AG04449 (cell line): Measurements from ENCODE around the gene SERPIND1.

Experiments used
- CTCF ChIA-PET: fragments of 350-600 bp; formaldehyde crosslinking; extraction: SDS; loops from one replicate; lab custom pipeline; 2021; ENCODE audit warnings: antibody characterized with exemption; lab: Yijun Ruan, JAX
- POLR2A ChIA-PET: fragments of 400-600, 350-600 bp; formaldehyde crosslinking; extraction: SDS; loops from one replicate; lab custom pipeline; 2020; ENCODE audit warnings: antibody characterized with exemption, inconsistent platforms; lab: Yijun Ruan, JAX
- DNase-seq: peaks from one replicate; pipeline ENCODE4 v3.0.0-alpha.2; 2010; ENCODE audit warnings: low read depth, low spot score
- H3K4me3 ChIP-seq: 2 replicates; pipeline ENCODE4 v1.5.1; 2011; ENCODE audit warnings: low read depth, mild to moderate bottlenecking, control low read depth, low read length
- TF ChIP-seq, protein P1 (sequence below): IDR thresholded peaks from one replicate; pipeline ENCODE4 v1.5.1; 2011; ENCODE audit warnings: mild to moderate bottlenecking, moderate library complexity, low read length, control low read depth, inconsistent platforms; ENCODE audit not compliant: insufficient read depth; ENCODE audit errors: missing control alignments

Gene SERPIND1

DNA sequence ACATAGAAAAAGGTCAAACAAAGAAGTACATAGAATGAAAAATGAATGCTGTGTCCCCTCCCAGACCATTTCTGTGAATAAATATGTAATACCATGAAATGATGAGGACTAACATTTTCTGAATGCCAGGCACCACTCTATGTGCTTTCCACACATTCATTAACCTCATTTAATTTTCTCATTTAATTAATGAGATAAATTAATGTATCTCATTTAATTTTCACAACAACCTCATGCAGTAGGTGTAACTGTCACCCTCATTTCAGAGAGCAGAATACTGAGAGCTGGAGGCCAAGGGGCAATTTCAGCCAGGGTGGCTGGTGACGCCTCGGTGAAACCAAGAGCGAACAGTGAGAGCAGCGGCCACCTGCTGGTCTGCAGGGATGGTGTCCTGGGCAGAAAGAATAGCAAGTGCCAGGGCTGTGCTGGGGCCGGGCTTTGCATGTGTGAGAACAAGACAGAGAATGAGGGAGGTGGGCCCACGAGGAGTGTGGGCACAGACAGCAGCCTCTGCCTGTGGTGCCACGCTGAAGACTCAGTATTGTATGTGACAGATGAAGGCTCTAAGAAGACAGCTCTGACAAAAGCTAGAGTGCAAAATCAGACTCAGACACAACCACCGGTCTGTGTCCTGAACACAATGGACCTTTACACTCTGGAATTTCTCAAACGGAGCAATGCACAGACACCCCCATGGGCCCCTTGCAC is 1.8 kb upstream of the SERPIND1 start:
- ChIA-PET CTCF (interaction anchor here (1.7 to 3.7 kb wide), 2 partner anchors 12 to 14 kb away, joined by 3 to 35 read pairs; no protein-coding TSS in a partner anchor), POLR2A (no interaction called here)
- no peak for DNase-seq
- TF ChIP-seq, protein P1, sequence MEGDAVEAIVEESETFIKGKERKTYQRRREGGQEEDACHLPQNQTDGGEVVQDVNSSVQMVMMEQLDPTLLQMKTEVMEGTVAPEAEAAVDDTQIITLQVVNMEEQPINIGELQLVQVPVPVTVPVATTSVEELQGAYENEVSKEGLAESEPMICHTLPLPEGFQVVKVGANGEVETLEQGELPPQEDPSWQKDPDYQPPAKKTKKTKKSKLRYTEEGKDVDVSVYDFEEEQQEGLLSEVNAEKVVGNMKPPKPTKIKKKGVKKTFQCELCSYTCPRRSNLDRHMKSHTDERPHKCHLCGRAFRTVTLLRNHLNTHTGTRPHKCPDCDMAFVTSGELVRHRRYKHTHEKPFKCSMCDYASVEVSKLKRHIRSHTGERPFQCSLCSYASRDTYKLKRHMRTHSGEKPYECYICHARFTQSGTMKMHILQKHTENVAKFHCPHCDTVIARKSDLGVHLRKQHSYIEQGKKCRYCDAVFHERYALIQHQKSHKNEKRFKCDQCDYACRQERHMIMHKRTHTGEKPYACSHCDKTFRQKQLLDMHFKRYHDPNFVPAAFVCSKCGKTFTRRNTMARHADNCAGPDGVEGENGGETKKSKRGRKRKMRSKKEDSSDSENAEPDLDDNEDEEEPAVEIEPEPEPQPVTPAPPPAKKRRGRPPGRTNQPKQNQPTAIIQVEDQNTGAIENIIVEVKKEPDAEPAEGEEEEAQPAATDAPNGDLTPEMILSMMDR = no peak
- H3K4me3 ChIP-seq = no peak overlapping the region

DNA sequence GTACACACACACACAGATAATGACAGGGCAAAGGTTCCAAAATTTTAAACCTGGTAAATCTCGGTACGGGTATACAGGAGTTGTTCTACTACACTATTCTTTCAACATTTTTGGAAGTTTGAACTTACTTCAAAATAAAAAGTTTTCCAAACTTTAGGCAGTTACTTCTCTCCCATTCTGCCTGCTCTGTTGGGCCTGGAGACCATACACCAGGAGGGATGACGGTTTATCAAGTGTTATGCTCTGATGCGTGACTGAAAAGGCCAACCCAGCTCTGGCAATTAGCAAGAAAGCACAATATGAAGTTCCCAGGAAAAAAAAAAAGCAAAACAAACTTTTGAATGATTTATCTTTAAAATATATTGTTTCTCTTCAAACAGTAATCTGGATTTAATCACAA is 969 bp downstream of the SERPIND1 start:
- POLR2A ChIA-PET = no interaction called here
- no peak overlapping the region for H3K4me3 ChIP-seq
- CTCF ChIA-PET = interaction anchor here (1.5 kb wide), 1 partner anchor 9 kb away, joined by 8 read pairs; no protein-coding TSS in a partner anchor
- TF ChIP-seq, protein P1 = no peak
- DNase-seq = no peak

DNA sequence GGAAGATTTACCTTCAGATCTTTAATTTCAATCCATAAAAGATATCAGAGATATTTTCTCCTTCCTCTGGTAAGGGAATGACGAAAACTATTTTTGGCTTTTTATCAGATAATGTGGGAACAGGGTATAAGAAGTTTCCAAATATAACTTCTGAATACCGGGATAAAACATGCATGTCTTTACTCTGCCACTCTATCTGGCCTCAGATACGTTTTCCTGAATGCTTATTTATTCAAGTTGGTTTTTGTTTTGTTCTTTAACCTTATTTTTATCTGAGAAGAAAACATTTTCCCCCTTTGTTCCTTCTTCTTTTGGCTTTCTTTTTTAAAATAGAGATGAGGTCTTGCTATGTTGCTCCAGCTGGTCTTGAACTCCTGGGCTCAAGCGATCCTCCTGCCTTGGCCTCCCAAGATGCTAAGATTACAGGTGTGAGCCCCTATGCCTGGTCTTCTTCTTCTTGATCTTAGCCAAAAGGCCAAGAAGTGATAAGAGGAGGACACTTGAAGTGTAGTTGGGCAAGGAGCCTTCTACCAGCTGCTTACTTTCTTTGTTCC is 1.5 kb downstream of the SERPIND1 start:
- H3K4me3 ChIP-seq = no peak overlapping the region
- no peak for DNase-seq
- POLR2A ChIA-PET = no interaction called here
- TF ChIP-seq, protein P1 = no peak
- CTCF ChIA-PET = interaction anchor here (0.8 to 1.5 kb wide), 2 partner anchors 9 to 33 kb away, joined by 3 to 8 read pairs; no protein-coding TSS in a partner anchor

DNA sequence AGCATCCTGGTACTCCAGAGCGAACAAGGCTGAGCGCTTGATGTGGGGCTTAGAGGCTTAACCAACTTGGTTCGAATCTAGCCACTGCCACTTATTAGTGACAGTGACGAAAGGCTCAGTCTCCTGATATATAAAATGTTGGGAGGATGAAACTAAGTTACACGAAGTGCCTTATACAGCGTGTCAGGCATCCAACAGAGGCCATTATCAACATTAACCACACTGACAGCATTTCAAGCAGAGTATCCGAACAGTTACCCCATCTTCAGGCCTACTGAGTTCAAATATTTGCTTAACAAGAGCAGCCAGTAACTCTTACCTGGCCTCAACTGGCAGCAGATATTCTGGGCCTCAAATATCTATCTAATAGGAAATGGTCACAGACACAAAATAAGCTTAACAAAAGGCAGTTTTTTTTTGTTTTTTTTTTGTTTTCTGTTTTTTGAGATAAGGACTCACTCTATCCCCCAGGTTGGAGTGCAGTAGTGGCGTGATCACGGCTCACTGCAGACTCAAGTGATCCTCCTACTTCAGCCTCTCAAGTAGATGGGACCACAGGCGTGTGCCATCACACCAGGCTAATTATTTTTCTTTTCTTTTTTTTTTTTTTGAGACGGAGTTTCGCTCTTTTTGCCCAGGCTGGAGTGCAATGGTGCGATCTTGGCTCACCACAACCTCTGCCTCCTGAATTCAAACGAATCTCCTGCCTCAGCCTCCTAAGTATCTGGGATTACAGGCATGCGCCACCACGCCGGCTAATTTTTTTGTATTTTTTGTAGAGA is 2.9 kb downstream of the SERPIND1 start:
- DNase-seq = no peak
- POLR2A ChIA-PET = interaction anchor here (0.6 kb wide), 1 partner anchor 13 kb away, joined by 3 read pairs; no protein-coding TSS in a partner anchor
- TF ChIP-seq, protein P1 = no peak
- CTCF ChIA-PET = interaction anchor here (1.0 to 1.6 kb wide), 4 partner anchors 10 to 33 kb away, joined by 3 to 5 read pairs (median 4); no protein-coding TSS in a partner anchor
- H3K4me3 ChIP-seq = no peak overlapping the region

DNA sequence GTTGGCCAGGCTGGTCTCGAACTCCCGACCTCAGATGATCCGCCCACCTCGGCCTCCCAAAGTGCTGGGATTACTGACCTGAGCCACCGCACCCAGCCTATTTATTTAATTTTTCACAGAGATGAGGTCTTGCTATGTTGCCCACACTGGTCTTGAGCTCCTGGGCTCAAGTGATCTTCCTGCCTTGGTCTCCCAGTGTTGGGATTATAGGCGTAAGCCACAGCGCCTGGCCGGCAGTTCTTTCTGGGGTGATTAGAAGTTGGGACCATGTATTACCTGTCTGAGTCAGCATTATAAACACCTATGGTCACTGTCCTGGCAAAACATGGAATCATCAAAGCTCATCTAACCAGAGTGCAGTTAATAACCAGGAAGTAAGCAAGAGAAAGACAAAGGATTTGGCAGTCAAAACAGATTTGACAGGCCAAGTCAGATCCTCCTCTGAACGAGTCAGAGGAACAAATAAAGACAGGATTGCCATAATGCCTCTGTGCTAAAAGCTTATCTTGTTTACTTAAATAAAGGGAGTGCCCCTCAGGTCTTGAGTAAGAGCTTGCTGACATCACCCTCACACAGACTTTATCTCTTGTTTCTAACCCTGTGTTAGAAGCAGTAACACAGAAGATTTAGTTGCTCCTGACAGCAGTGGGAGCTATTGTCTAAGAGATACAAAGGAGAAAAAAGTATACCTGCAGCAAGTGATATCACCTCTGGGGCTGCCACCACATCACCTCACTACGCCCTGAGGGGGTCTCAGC is 3.7 kb downstream of the SERPIND1 start:
- DNase-seq = peak; percentile 67
- no peak overlapping the region for H3K4me3 ChIP-seq
- POLR2A ChIA-PET = no interaction called here
- TF ChIP-seq, protein P1 = no peak
- CTCF ChIA-PET = interaction anchor here (0.6 to 1.6 kb wide), 8 partner anchors 10 to 213 kb away, joined by 3 to 5 read pairs (median 3); no protein-coding TSS in a partner anchor
